Left ventricle myocardium superior (tissue), 1 donor: ENCODE data around the gene ADRB1. TPM values are rescaled to one million over a fixed set of nuclear protein-coding genes. Genes with fewer than 3 reads are reported as not detected.
A peak's percentile ranks its signal among the peaks of the same experiment; 100 is the strongest.

ENCODE experiments used
- ATAC-seq: fragments of 200-7000 bp; cut with Tn5 transposase; one replicate; pipeline ENCODE4 v1.9.1; 2020; ENCODE audit warnings: mild to moderate bottlenecking, moderate library complexity
- DNase-seq: peaks from one replicate; pipeline ENCODE4 v3.0.0-alpha.2; 2020
- intact Hi-C: fragments of 100-400 bp; cut with micrococcal nuclease; formaldehyde crosslinking; loops from one replicate; pipeline ENCODE4 v1.11.0; 2022
- total RNA-seq: library from RNA; stranded (reverse); fragmentation: NEBNext Ultra II Directional; extraction: Animal tissue kit (Norgen Biotek cat#: 25700); gene quantifications from one replicate; pipeline ENCODE4 v1.2.1, GENCODE V29; 2021
- donor health status: DM: no; HTN: yes; CAD: no; lungs with severe emphysema.

ADRB1 gene
- total RNA-seq, 1 donor from 2014 or later = 77.8 TPM

DNA sequence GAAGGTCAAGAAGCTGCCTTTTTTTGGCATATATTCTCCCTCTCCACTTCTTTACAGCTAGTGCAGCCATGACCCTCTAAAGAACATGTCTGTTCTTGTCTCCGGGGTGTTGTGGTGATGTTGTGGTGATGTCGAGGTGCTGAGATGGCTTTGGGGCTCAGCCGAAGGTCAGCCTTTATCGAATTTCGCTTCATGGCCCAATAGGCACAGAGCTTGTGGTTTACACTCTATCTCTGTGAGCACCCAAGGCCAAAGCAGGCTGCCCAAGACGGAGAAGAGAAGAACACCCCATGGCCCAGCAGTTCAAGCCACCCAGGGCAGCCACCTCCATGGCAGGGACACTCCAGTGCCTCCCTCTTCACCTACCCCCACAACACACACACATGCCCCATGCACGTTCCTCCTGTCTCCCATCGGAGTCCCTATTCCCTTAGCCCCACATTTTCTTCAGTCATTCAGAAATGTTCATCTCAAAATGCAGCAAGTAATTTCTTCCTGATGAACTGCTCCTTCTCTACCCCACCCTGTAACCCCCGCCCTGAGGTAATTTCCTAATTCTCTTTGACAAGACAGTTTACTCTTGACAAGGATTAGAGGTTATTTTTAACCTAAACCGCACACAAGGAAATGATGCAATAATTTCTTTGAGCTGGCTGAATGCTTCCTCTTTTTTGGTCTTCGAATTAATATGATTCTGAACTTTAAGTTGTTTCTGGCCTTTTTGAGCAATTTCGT, 18.6 kb upstream of the ADRB1 start:
- no peak for ATAC-seq
- intact Hi-C loops = no loop called here

DNA sequence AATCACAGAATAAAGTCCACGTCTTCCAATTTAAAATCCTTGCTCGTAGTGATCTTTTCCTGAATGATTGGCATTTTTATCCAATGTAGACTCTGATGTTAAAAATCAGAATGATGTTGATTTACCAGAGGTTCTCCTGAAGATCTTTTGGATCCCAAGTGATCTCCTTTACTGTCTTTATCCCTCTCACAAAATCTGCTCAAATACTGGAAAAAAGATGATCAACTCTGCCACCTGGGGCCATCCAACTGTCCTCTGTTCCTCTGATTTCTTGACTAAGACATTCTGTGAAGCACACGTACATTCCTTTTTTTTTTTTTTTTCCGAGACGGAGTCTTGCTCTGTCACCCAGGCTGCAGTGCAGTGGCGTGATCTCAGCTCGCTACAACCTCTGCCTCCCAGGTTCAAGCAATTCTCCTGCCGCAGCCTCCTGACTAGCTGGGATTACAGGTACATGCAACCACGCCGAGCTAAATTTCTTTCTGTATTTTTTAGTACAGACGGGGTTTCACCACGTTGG, 18.0 kb upstream of the ADRB1 start:
- ATAC-seq = no peak
- no peak for DNase-seq
- intact Hi-C loops = no loop called here

More for the DNA sequence above, 18.6 kb upstream of the ADRB1 start:
- DNase-seq = no peak

GRCh38 chr10:114026189-114027040, 17.3 kb upstream of the ADRB1 start:
- ATAC-seq (no peak), DNase-seq (no peak)
- intact Hi-C loops = no loop called here

GRCh38 chr10:114027041-114027394, 16.6 kb upstream of the ADRB1 start:
- DNase-seq (no peak), ATAC-seq (no peak)
- intact Hi-C loops = no loop called here

DNA sequence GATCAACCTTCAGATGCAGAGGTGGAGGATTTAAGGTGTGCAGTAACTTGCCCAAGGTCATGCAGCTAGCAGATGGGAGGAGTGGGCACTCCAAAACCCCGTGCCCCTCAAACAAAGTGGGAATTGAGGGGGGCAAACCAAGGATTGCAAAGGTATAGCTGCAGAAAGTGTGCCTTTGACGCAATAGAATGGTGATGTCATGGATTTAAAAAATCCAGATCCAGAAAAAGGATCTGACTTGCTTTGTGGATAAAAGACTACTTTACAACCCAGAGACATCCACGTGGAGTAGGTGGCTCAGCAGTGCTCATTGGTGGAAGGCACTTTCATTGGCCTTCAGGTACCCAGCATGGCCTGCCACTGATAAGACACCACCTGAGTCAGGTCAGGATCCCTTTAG, 15.7 kb upstream of the ADRB1 start:
- ATAC-seq = no peak
- DNase-seq = no peak
- intact Hi-C loops = no loop called here

DNA sequence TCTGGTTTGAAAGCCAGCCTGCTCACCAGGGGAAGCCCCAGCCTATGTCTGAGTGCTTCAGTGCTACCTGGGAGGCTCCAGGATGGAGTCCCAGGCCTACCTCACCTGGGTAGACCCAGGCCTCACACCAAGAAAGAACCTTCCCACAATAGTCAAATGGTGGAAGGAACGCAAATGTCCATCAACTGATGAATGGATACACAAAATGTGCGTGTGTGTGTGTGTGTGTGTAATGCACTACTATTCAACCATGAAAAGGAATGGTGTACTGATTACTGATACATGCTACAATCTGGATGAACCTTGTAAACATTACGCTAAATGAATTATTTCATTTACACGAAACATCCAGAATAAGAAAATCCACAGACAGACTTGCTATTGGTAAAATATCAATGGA, 15.2 kb upstream of the ADRB1 start:
- intact Hi-C loops = no loop called here
- ATAC-seq (no peak), DNase-seq (no peak)

DNA sequence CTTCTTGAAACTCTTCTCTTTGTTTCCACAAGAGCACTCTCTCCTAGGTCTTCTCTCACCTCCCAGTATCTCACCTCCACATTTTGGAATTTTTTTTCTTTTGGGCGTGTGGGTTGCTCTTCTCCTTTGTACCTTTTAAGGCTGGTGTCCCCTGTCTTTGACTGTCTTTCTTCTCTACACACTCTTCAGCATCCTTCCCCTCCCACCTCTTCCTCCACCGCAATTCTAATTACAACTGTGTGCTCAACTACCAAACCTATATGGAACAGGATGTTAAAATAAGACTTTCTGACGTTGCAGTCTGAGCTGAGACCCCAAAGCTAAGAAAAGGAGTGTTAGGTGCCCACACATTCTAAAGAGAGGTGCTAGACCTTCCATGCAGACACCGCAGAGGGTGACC, 14.0 kb upstream of the ADRB1 start:
- ATAC-seq = no peak
- intact Hi-C loops = no loop called here
- DNase-seq = no peak

- ATAC-seq (no peak), DNase-seq (no peak)
- intact Hi-C loops = no loop called here
Measured at GRCh38 chr10:114030140-114030539, 13.5 kb upstream of the ADRB1 start.

DNA sequence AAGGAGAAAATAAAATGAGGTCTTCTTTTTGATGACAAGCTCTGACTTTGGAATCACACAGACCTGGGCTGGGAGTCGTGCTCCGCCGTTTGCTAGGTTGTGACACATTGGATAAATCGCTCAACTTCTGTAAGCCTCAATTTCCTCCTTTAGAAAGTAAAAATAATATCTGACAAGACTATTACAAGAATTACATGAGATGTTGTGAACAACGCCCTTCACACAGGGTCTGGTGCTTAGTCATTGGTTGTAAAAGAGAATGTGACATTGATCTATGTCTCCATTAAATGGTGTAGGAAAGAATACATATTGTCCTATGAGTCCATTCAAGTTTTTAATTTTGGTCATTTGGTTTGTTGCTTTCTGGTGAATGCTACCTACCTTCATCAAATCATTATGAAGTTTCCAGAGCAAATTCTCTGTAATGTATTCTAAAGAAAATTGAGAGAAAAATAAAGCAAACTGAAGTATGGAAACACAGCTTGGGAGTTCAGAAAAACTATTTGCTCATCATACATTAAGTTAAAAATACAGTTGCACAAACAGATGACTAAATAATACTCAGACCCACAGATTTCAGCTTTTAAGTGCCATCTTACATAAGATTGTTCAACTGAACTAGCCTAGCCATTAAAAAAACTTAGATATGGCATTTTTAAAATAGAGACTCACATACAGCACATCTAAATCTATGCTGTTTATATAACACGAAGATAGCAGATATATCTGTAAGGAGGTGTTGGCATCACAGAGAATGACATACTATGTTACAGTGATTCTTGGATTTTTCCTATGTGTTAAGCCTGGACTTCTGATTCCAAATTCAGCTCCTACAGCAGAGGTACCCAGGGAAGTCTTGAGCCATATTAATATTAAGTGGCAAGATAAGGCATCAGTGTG, 12.3 kb upstream of the ADRB1 start:
- DNase-seq = no peak
- no peak for ATAC-seq
- intact Hi-C loops = no loop called here

GRCh38 chr10:114033566-114033965, 10.1 kb upstream of the ADRB1 start:
- intact Hi-C loops = no loop called here
- ATAC-seq (no peak), DNase-seq (no peak)

DNA sequence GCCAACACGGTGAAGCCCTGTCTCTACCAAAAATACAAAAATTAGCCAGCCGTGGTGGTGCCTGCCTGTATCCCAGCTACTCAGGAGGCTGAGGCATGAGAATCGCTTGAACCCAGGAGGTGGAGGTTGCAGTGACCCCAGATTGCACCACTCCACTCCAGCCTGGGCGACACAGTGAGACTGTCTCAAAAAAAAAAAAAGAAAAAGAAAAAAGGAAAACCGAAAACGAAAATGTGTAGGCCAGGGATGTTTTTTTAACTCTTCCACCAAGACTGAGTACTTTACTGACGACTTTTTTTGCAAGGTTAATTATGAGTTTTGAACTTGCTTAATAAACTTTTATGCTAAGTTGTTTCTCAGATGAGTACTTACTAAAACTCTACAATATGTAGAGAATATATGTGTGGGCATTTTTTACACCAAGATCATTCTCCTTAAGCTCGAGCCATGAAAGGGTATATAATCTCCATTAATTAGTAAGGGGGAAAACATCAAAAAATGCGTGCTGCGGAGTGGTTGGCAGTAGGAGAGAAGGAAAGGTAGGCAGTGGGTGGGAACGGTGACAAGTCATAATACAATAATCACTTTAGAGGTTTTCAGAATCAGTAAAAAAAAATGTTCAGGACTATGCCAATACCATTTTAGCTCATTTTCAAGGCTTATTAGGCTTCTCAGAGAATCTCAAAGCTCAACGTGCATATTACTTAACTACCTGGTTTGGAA, 8.6 kb upstream of the ADRB1 start:
- intact Hi-C loops = no loop called here
- no peak for ATAC-seq

DNA sequence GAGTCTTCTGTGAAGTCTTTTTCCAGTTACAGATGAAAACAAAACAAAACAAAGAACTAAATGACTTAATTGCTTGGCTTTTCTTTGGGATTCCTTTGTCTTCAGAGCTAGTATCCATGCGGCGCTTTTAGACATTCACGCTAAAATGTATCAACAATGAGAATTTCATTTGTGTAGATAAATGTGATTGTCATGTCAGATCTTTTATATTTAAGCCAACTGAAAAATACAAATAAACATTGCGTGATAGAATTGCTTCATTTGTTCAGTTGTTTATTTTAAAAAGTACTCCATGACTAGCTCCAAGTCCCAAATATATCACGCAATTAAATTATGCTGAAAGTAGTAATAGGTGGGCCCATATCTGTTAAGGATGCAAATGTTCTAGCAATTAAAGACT, 7.9 kb upstream of the ADRB1 start:
- intact Hi-C loops = no loop called here

More for the DNA sequence above, 8.6 kb upstream of the ADRB1 start:
- DNase-seq = no peak

GRCh38 chr10:114038819-114039218, 4.8 kb upstream of the ADRB1 start:
- DNase-seq (no peak), ATAC-seq (no peak)
- intact Hi-C loops = no loop called here

More for the DNA sequence above, 7.9 kb upstream of the ADRB1 start:
- DNase-seq (no peak), ATAC-seq (no peak)

- no peak for DNase-seq
- intact Hi-C loops = no loop called here
- peak; percentile 51 for ATAC-seq
Measured at GRCh38 chr10:114041166-114041565, 2.5 kb upstream of the ADRB1 start.

- peak; percentile 77 for DNase-seq
- peak; percentile 65 for ATAC-seq
- intact Hi-C loops = no loop called here
Measured at GRCh38 chr10:114042895-114043531, 653 bp upstream of the ADRB1 start.

DNA sequence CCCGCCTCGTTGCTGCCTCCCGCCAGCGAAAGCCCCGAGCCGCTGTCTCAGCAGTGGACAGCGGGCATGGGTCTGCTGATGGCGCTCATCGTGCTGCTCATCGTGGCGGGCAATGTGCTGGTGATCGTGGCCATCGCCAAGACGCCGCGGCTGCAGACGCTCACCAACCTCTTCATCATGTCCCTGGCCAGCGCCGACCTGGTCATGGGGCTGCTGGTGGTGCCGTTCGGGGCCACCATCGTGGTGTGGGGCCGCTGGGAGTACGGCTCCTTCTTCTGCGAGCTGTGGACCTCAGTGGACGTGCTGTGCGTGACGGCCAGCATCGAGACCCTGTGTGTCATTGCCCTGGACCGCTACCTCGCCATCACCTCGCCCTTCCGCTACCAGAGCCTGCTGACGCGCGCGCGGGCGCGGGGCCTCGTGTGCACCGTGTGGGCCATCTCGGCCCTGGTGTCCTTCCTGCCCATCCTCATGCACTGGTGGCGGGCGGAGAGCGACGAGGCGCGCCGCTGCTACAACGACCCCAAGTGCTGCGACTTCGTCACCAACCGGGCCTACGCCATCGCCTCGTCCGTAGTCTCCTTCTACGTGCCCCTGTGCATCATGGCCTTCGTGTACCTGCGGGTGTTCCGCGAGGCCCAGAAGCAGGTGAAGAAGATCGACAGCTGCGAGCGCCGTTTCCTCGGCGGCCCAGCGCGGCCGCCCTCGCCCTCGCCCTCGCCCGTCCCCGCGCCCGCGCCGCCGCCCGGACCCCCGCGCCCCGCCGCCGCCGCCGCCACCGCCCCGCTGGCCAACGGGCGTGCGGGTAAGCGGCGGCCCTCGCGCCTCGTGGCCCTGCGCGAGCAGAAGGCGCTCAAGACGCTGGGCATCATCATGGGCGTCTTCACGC, 825 bp downstream of the ADRB1 start:
- intact Hi-C loops = no loop called here
- DNase-seq (peak; percentile 66), ATAC-seq (peak; percentile 2)
